Measurements from ENCODE around the gene FOXB1. TPM values are rescaled to one million over a fixed set of nuclear protein-coding genes. Genes with fewer than 3 reads are reported as not detected.

The FOXB1 gene
- total RNA-seq, 4 donors from 2014 or later = not detected

GRCh38 chr15:59998950-59999611, 5.0 kb upstream of the FOXB1 start:
- Histone ChIP-seq H3K9me3 (no peaks in the 10 kb centered on the region), H3K27me3 (peaks cover 99% of the 10 kb centered on the region), H3K36me3 (no peaks in the 10 kb centered on the region), H3K4me3 (replicated peaks in 1 of 3) (no peak overlapping the region), H3K4me1 (peaks cover 9 to 16% of the 10 kb centered on the region in 2 donors), H3K27ac (no peak overlapping the region)
- no peak for TF ChIP-seq POLR2A (IDR thresholded peaks at IDR 0.05)
- TF ChIP-seq, protein P1, sequence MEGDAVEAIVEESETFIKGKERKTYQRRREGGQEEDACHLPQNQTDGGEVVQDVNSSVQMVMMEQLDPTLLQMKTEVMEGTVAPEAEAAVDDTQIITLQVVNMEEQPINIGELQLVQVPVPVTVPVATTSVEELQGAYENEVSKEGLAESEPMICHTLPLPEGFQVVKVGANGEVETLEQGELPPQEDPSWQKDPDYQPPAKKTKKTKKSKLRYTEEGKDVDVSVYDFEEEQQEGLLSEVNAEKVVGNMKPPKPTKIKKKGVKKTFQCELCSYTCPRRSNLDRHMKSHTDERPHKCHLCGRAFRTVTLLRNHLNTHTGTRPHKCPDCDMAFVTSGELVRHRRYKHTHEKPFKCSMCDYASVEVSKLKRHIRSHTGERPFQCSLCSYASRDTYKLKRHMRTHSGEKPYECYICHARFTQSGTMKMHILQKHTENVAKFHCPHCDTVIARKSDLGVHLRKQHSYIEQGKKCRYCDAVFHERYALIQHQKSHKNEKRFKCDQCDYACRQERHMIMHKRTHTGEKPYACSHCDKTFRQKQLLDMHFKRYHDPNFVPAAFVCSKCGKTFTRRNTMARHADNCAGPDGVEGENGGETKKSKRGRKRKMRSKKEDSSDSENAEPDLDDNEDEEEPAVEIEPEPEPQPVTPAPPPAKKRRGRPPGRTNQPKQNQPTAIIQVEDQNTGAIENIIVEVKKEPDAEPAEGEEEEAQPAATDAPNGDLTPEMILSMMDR (IDR thresholded peaks at IDR 0.05) = no peak
- WGBS, 2 donors = 10 to 11% methylated on average over 6 of the region's 6 CpGs
- intact Hi-C loops (cut with DNase I) = no loop called here
- no peak for DNase-seq

GRCh38 chr15:59999612-60000112, 4.4 kb upstream of the FOXB1 start:
- H3K36me3 ChIP-seq = no peaks in the 10 kb centered on the region
- H3K9me3 ChIP-seq = no peaks in the 10 kb centered on the region
- peaks cover 15 to 20% of the 10 kb centered on the region in 2 donors for H3K4me1 ChIP-seq
- peaks cover 99% of the 10 kb centered on the region for H3K27me3 ChIP-seq
- H3K27ac ChIP-seq = no peak overlapping the region
- WGBS, 2 donors = 1 to 5% methylated on average over 16 of the region's 28 CpGs
- TF ChIP-seq, protein P1 (IDR thresholded peaks at IDR 0.05) = no peak
- intact Hi-C loops (cut with DNase I) = no loop called here
- no peak for DNase-seq
- no peak overlapping the region for H3K4me3 ChIP-seq (replicated peaks in 1 of 3)

- Histone ChIP-seq H3K4me1 (peaks cover 20 to 23% of the 10 kb centered on the region in 2 donors), H3K27me3 (peaks cover 99% of the 10 kb centered on the region), H3K4me3 (replicated peaks in 1 of 3) (no peak overlapping the region), H3K36me3 (no peaks in the 10 kb centered on the region), H3K9me3 (no peaks in the 10 kb centered on the region), H3K27ac (no peak overlapping the region)
- intact Hi-C loops (cut with DNase I) = no loop called here
- TF ChIP-seq POLR2A (IDR thresholded peaks at IDR 0.05) = no peak
- TF ChIP-seq, protein P1 (IDR thresholded peaks at IDR 0.05) = no peak
- WGBS, 2 donors = 6 to 10% methylated on average over 33 of the region's 33 CpGs
- no peak for DNase-seq
Measured at GRCh38 chr15:60000113-60000823, 3.8 kb upstream of the FOXB1 start.

GRCh38 chr15:60000824-60001609, 3.1 kb upstream of the FOXB1 start:
- intact Hi-C loops (cut with DNase I) = no loop called here
- Histone ChIP-seq H3K27me3 (peaks cover 99% of the 10 kb centered on the region), H3K9me3 (no peaks in the 10 kb centered on the region), H3K27ac (no peak overlapping the region), H3K4me1 (peaks cover 27 to 31% of the 10 kb centered on the region in 2 donors), H3K36me3 (no peaks in the 10 kb centered on the region), H3K4me3 (replicated peaks in 1 of 3) (no peak overlapping the region)
- TF ChIP-seq POLR2A (IDR thresholded peaks at IDR 0.05) = no peak
- TF ChIP-seq, protein P1 (IDR thresholded peaks at IDR 0.05) = no peak
- no peak for DNase-seq
- WGBS, 2 donors = 10 to 14% methylated on average over 19 of the region's 19 CpGs

Measured in thyroid gland (tissue), 4 donors.